Measurements from ENCODE around the gene THAP4.

GRCh38 chr2:241560883-241561474 is 76.0 kb downstream of the THAP4 start:
- TF ChIP-seq GABPA (IDR thresholded peaks at IDR 0.05; ENCODE audit: low read depth) (no peak), SPI1 (IDR thresholded peaks at IDR 0.05; ENCODE audit: borderline replicate concordance, low read depth) (no peak), CTCF (IDR thresholded peaks at IDR 0.05; ENCODE audit: insufficient read depth, low read length) (no peak), REST (IDR thresholded peaks at IDR 0.05; ENCODE audit: insufficient replicate concordance, low read depth) (no peak), POLR2AphosphoS5 (IDR thresholded peaks at IDR 0.05; ENCODE audit: low read depth) (no peak)
